ENCODE results near the gene SMARCB1. TPM values are rescaled to one million over a fixed set of nuclear protein-coding genes. Genes with fewer than 3 reads are reported as not detected.

Gene SMARCB1
- polyA plus RNA-seq, 1 donor (not counting 4 experiments of a cell fraction or from before 2014, with no cell fraction given), result 95.2 TPM

GRCh38 chr22:23774114-23774921, 12.4 kb upstream of the SMARCB1 start:
- no peak for DNase-seq (ENCODE audit: low read depth, low spot score)
- H3K4me3 ChIP-seq (ENCODE audit: control insufficient read depth in 2 of 3, extremely low read depth in 1 of 3, insufficient read depth in 2 of 3, low read depth in 1 of 3, low read length in 3 of 3), result no peak overlapping the region
- dilution Hi-C loops (cut with MboI; ENCODE audit: extremely low pct_ligation_motif_present, low sequenced_read_pairs), result no loop called here
- no peaks in the 10 kb centered on the region for H3K9me1 ChIP-seq (ENCODE audit: control insufficient read depth, extremely low read depth, insufficient read depth, low read length)
- H3K27ac ChIP-seq (ENCODE audit: control insufficient read depth, insufficient read depth, low read length), result no peak overlapping the region
- H3K9me3 ChIP-seq (ENCODE audit: control insufficient read depth, low read depth, low read length), result no peaks in the 10 kb centered on the region
- no peak overlapping the region for H2AFZ ChIP-seq (ENCODE audit: control insufficient read depth, low read length)
- no peaks in the 10 kb centered on the region for H3K79me2 ChIP-seq (ENCODE audit: control insufficient read depth, insufficient read depth, low read length)
- H3K4me1 ChIP-seq (ENCODE audit: control insufficient read depth, extremely low read depth, insufficient read depth, low read length), result peaks cover 12% of the 10 kb centered on the region
- no peak for FAIRE-seq
- H3K36me3 ChIP-seq (ENCODE audit: control insufficient read depth in 2 of 2, extremely low read depth in 1 of 2, insufficient read depth in 2 of 2, low read length in 2 of 2), result no peaks in the 10 kb centered on the region
- H3K4me2 ChIP-seq (ENCODE audit: control insufficient read depth, extremely low read depth, insufficient read depth, low read depth, low read length), result no peak overlapping the region
- no peak for TF ChIP-seq EZH2 (IDR thresholded peaks at IDR 0.05; ENCODE audit: low read length)
- TF ChIP-seq CTCF (optimal IDR thresholded peaks at IDR 0.05 in 1 of 3, IDR thresholded peaks at IDR 0.05 in 1 of 3, conservative IDR thresholded peaks at IDR 0.05 in 1 of 3; ENCODE audit: extremely low read depth in 1 of 3, insufficient read depth in 2 of 3, low read length in 3 of 3), result no peak
- H4K20me1 ChIP-seq (ENCODE audit: control insufficient read depth, extremely low read depth, insufficient read depth, low read length), result no peaks in the 10 kb centered on the region
- H3K9ac ChIP-seq (ENCODE audit: control insufficient read depth, extremely low read depth, insufficient read depth, low read length), result no peak overlapping the region
- H3K27me3 ChIP-seq (ENCODE audit: control insufficient read depth, extremely low read depth, insufficient read depth, low read length), result peaks cover 16% of the 10 kb centered on the region

GRCh38 chr22:23774922-23775436, 11.8 kb upstream of the SMARCB1 start:
- Histone ChIP-seq H3K4me1 (ENCODE audit: control insufficient read depth, extremely low read depth, insufficient read depth, low read length) (peaks cover 12% of the 10 kb centered on the region), H3K9ac (ENCODE audit: control insufficient read depth, extremely low read depth, insufficient read depth, low read length) (no peak overlapping the region), H4K20me1 (ENCODE audit: control insufficient read depth, extremely low read depth, insufficient read depth, low read length) (no peaks in the 10 kb centered on the region), H3K79me2 (ENCODE audit: control insufficient read depth, insufficient read depth, low read length) (no peaks in the 10 kb centered on the region), H3K36me3 (ENCODE audit: control insufficient read depth in 2 of 2, extremely low read depth in 1 of 2, insufficient read depth in 2 of 2, low read length in 2 of 2) (no peaks in the 10 kb centered on the region), H3K9me3 (ENCODE audit: control insufficient read depth, low read depth, low read length) (no peaks in the 10 kb centered on the region), H3K27me3 (ENCODE audit: control insufficient read depth, extremely low read depth, insufficient read depth, low read length) (peaks cover 16% of the 10 kb centered on the region), H3K4me3 (ENCODE audit: control insufficient read depth in 2 of 3, extremely low read depth in 1 of 3, insufficient read depth in 2 of 3, low read depth in 1 of 3, low read length in 3 of 3) (no peak overlapping the region), H3K4me2 (ENCODE audit: control insufficient read depth, extremely low read depth, insufficient read depth, low read depth, low read length) (no peak overlapping the region), H3K27ac (ENCODE audit: control insufficient read depth, insufficient read depth, low read length) (no peak overlapping the region), H3K9me1 (ENCODE audit: control insufficient read depth, extremely low read depth, insufficient read depth, low read length) (no peaks in the 10 kb centered on the region), H2AFZ (ENCODE audit: control insufficient read depth, low read length) (no peak overlapping the region)
- DNase-seq (ENCODE audit: low read depth, low spot score), result no peak
- dilution Hi-C loops (cut with MboI; ENCODE audit: extremely low pct_ligation_motif_present, low sequenced_read_pairs), result no loop called here
- no peak for FAIRE-seq
- TF ChIP-seq CTCF (optimal IDR thresholded peaks at IDR 0.05 in 1 of 3, IDR thresholded peaks at IDR 0.05 in 1 of 3, conservative IDR thresholded peaks at IDR 0.05 in 1 of 3; ENCODE audit: extremely low read depth in 1 of 3, insufficient read depth in 2 of 3, low read length in 3 of 3) (no peak), EZH2 (IDR thresholded peaks at IDR 0.05; ENCODE audit: low read length) (no peak)

All from keratinocyte (primary cell).